ENCODE measurements around the gene PRKACA.
"Not testable (repeated sequence)": the region's sequence is repeated elsewhere in the genome, so short reads cannot be mapped to it uniquely, and the experiment has no call there.

Gene PRKACA

GRCh38 chr19:14150770-14151661 lies 33.5 kb upstream of the PRKACA start:
- Mint-ChIP-seq H3K27ac (peak overlapping the region; percentile 96), H3K4me3 (no peak overlapping the region)

GRCh38 chr19:14150041-14150769 lies 32.6 kb upstream of the PRKACA start:
- no peak for DNase-seq (ENCODE audit: low spot score in 2 of 2)
- H3K9me3 Mint-ChIP-seq = no peaks in the 10 kb centered on the region
- peaks cover 11% of the 10 kb centered on the region for H3K36me3 Mint-ChIP-seq
- H3K4me3 Mint-ChIP-seq = peak overlapping the region; percentile 71
- no peak for ATAC-seq
- peak overlapping the region; percentile 96 for H3K27ac Mint-ChIP-seq
- peaks cover 25% of the 10 kb centered on the region for H3K4me1 Mint-ChIP-seq

More at GRCh38 chr19:14150770-14151661, 33.5 kb upstream of the PRKACA start:
- Mint-ChIP-seq H3K9me3 (no peaks in the 10 kb centered on the region), H3K36me3 (peaks cover 14% of the 10 kb centered on the region), H3K4me1 (peaks cover 22% of the 10 kb centered on the region)
- DNase-seq (ENCODE audit: low spot score in 2 of 2) = no peak
- ATAC-seq = no peak

- peak; percentile 20 to 70 for DNase-seq (ENCODE audit: low spot score in 2 of 2)
- H3K4me3 Mint-ChIP-seq = peak overlapping the region; percentile 71
- H3K27ac Mint-ChIP-seq = peak overlapping the region; percentile 96
- no peaks in the 10 kb centered on the region for H3K9me3 Mint-ChIP-seq
- H3K36me3 Mint-ChIP-seq = peaks cover 7% of the 10 kb centered on the region
- ATAC-seq = peak; percentile 75
- peaks cover 26% of the 10 kb centered on the region for H3K4me1 Mint-ChIP-seq
Measured at GRCh38 chr19:14149509-14149994, 32.0 kb upstream of the PRKACA start.

- H3K27ac Mint-ChIP-seq = peak overlapping the region; percentile 96
- ATAC-seq = no peak
- peaks cover 7% of the 10 kb centered on the region for H3K36me3 Mint-ChIP-seq
- H3K4me3 Mint-ChIP-seq = peak overlapping the region; percentile 71
- DNase-seq (ENCODE audit: low spot score in 2 of 2) = no peak
- H3K4me1 Mint-ChIP-seq = peaks cover 26% of the 10 kb centered on the region
- H3K9me3 Mint-ChIP-seq = no peaks in the 10 kb centered on the region
Measured at GRCh38 chr19:14148751-14149410, 31.3 kb upstream of the PRKACA start.

GRCh38 chr19:14147797-14148605 lies 30.4 kb upstream of the PRKACA start:
- Mint-ChIP-seq H3K4me1 (peaks cover 28% of the 10 kb centered on the region), H3K9me3 (no peaks in the 10 kb centered on the region), H3K27ac (peak overlapping the region; percentile 96), H3K4me3 (peak overlapping the region; percentile 71), H3K36me3 (peaks cover 7% of the 10 kb centered on the region)
- ATAC-seq (peak; percentile 75), DNase-seq (ENCODE audit: low spot score in 2 of 2) (peak; percentile 53 to 75)

- H3K27ac Mint-ChIP-seq = peak overlapping the region; percentile 96
- DNase-seq (ENCODE audit: low spot score in 2 of 2) (no peak), ATAC-seq (no peak)
- no peaks in the 10 kb centered on the region for H3K9me3 Mint-ChIP-seq
- peaks cover 7% of the 10 kb centered on the region for H3K36me3 Mint-ChIP-seq
- H3K4me1 Mint-ChIP-seq = peaks cover 32% of the 10 kb centered on the region
- no peak overlapping the region for H3K4me3 Mint-ChIP-seq
Measured at GRCh38 chr19:14146789-14147216, 29.2 kb upstream of the PRKACA start.

- H3K27ac Mint-ChIP-seq = peak overlapping the region; percentile 72
- DNase-seq (ENCODE audit: low spot score in 2 of 2); H3K36me3 Mint-ChIP-seq; H3K4me3 Mint-ChIP-seq; H3K9me3 Mint-ChIP-seq; ATAC-seq: not testable (repeated sequence)
- peaks cover 32% of the 10 kb centered on the region for H3K4me1 Mint-ChIP-seq
Measured at GRCh38 chr19:14146169-14146568, 28.6 kb upstream of the PRKACA start.

- Mint-ChIP-seq H3K36me3 (peaks cover 7% of the 10 kb centered on the region), H3K9me3 (no peaks in the 10 kb centered on the region), H3K4me1 (peaks cover 32% of the 10 kb centered on the region), H3K4me3 (no peak overlapping the region), H3K27ac (peak overlapping the region; percentile 72)
- ATAC-seq (no peak), DNase-seq (ENCODE audit: low spot score in 2 of 2) (no peak)
Measured at GRCh38 chr19:14145381-14145780, 27.8 kb upstream of the PRKACA start.

- Mint-ChIP-seq H3K4me1 (peaks cover 23% of the 10 kb centered on the region), H3K4me3 (no peak overlapping the region), H3K36me3 (peaks cover 9% of the 10 kb centered on the region), H3K9me3 (no peaks in the 10 kb centered on the region), H3K27ac (no peak overlapping the region)
- ATAC-seq (no peak), DNase-seq (ENCODE audit: low spot score in 2 of 2) (no peak)
Measured at GRCh38 chr19:14142262-14143190, 25.0 kb upstream of the PRKACA start.

- DNase-seq (ENCODE audit: low spot score in 2 of 2) (no peak), ATAC-seq (no peak)
- H3K27ac Mint-ChIP-seq = no peak overlapping the region
- peaks cover 22% of the 10 kb centered on the region for H3K36me3 Mint-ChIP-seq
- no peak overlapping the region for H3K4me3 Mint-ChIP-seq
- no peaks in the 10 kb centered on the region for H3K9me3 Mint-ChIP-seq
- peaks cover 23% of the 10 kb centered on the region for H3K4me1 Mint-ChIP-seq
Measured at GRCh38 chr19:14141041-14141440, 23.5 kb upstream of the PRKACA start.

GRCh38 chr19:14139944-14140343 lies 22.4 kb upstream of the PRKACA start:
- peaks cover 33% of the 10 kb centered on the region for H3K36me3 Mint-ChIP-seq
- H3K9me3 Mint-ChIP-seq = no peaks in the 10 kb centered on the region
- H3K27ac Mint-ChIP-seq = no peak overlapping the region
- ATAC-seq = no peak
- no peak overlapping the region for H3K4me3 Mint-ChIP-seq
- H3K4me1 Mint-ChIP-seq = peaks cover 28% of the 10 kb centered on the region
- DNase-seq (ENCODE audit: low spot score in 2 of 2) = no peak

GRCh38 chr19:14138576-14139265 lies 21.2 kb upstream of the PRKACA start:
- H3K27ac Mint-ChIP-seq = peak overlapping the region; percentile 69
- peaks cover 34% of the 10 kb centered on the region for H3K4me1 Mint-ChIP-seq
- H3K4me3 Mint-ChIP-seq = peak overlapping the region; percentile 73
- H3K9me3 Mint-ChIP-seq = no peaks in the 10 kb centered on the region
- ATAC-seq (no peak), DNase-seq (ENCODE audit: low spot score in 2 of 2) (no peak)
- peaks cover 43% of the 10 kb centered on the region for H3K36me3 Mint-ChIP-seq
